Measurements from ENCODE around the gene MPHOSPH9. TPM values are rescaled to one million over a fixed set of nuclear protein-coding genes. Genes with fewer than 3 reads are reported as not detected.
A peak's percentile ranks its signal among the peaks of the same experiment; 100 is the strongest.

Gene MPHOSPH9, protein sequence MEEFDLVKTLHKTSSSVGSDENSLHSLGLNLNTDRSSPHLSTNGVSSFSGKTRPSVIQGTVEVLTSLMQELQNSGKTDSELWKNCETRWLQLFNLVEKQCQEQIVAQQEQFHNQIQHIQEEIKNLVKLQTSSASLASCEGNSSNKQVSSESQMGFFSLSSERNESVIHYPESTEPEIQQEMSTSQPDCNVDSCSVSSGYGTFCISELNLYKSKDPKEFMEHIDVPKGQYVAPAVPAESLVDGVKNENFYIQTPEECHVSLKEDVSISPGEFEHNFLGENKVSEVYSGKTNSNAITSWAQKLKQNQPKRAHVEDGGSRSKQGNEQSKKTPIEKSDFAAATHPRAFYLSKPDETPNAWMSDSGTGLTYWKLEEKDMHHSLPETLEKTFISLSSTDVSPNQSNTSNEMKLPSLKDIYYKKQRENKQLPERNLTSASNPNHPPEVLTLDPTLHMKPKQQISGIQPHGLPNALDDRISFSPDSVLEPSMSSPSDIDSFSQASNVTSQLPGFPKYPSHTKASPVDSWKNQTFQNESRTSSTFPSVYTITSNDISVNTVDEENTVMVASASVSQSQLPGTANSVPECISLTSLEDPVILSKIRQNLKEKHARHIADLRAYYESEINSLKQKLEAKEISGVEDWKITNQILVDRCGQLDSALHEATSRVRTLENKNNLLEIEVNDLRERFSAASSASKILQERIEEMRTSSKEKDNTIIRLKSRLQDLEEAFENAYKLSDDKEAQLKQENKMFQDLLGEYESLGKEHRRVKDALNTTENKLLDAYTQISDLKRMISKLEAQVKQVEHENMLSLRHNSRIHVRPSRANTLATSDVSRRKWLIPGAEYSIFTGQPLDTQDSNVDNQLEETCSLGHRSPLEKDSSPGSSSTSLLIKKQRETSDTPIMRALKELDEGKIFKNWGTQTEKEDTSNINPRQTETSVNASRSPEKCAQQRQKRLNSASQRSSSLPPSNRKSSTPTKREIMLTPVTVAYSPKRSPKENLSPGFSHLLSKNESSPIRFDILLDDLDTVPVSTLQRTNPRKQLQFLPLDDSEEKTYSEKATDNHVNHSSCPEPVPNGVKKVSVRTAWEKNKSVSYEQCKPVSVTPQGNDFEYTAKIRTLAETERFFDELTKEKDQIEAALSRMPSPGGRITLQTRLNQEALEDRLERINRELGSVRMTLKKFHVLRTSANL
- total RNA-seq: 13.0 TPM

DNA sequence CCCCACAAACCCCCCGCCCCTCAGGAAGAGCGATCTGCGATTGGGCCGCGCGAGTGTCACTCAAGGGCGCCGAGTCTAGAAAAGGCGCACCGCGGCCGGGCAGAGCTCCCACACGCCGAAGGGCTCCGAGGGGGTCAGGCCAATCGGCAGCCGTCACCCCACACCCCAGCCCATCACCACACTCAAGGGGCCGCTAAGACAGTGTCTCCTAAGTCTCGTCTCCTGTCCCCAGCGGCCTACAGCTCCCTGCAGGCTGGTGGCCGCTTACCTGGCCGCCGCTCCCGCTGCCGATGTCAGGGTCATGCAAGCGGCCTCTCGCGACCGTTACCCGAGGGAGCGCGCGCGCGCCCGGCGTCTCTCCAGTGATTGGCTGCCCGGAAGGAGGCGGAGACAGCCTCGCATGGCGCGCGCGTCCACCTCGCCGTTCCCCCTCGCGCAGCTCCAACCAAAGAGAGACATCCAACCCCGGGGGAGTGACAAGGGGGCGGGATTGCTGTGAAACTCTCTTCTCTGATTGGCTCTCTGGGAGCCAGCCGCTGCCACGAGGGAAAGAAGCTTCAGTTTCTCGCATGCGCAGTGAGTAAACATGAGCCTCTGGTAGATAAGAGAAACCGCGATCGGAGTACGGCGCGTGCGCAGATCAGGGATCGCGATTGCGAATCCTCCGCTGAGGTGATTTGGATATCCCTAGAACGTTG, at the start of gene MPHOSPH9, which contains the start of gene MTRFR:
MPHOSPH9 (minus strand) TSS at position 335 of the 698 bp plus-strand sequence. CDS start 2,777 bp downstream, outside the sequence.
MTRFR (plus strand) TSS at position 630 of the 698 bp plus-strand sequence. CDS start 20,239 bp downstream, outside the sequence.
- peak; percentile 100 for ATAC-seq

DNA sequence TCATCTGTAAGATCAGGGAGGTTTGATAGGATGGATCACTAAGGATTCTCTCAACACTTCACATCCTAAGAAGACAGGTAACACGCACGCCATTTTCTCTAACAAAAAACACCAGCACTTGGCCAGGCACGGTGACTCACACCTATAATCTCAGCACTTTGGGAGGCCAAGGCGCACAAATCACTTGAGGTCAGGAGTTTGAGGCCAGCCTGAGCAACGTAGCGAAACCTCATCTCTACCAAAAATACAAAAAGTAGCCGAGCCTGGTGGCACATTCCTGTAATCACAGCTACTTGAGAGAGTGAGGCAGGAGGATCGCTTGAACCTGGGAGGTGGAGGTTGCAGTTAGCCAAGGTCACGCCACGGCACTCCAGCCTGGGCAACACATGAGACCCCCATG, 49.2 kb upstream of the MPHOSPH9 start:
- no peak for ATAC-seq

DNA sequence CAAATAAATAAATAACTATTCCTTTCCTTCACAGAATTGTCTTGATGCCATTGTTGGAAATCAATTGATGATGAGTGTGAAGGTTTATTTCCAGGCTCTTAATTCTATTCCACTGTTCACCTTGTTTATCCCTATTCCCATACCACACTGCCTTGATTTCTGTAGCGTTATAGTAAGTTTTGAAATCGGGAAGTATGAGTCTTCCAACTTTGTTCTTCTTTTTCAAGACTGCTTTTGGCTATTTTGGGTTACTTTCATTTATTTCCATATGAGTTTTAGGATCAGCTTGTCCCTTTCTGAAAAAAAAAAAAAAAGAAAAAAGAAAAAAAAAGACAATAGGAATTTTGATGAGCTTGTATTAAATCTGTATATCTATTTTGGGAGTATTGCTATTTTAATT, 48.0 kb upstream of the MPHOSPH9 start:
- ATAC-seq: no peak

DNA sequence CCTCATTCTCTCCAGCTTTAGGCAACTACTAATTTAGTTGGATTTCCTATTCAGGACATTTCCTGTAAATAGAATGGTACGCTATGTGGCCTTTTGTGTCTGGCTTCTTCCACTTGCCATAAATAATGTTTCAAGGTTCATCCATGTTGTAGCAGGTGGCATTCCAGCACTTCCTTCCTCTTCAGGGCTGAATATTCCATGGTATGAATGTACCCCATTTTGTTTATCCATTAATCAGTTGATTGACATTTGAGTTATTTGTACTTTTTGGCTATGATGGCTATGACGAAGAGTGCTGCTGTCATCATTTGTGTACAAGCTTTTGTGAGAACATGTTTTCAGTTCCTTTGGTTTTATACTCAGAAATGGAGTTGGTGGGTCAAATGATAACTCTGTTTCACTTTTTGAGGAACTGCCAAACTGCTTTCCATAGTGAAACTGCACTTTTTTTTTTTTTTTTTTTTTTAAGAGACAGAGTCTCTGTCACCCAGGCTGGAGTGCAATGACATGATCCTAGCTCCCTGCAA, 45.2 kb upstream of the MPHOSPH9 start:
- ATAC-seq: no peak

DNA sequence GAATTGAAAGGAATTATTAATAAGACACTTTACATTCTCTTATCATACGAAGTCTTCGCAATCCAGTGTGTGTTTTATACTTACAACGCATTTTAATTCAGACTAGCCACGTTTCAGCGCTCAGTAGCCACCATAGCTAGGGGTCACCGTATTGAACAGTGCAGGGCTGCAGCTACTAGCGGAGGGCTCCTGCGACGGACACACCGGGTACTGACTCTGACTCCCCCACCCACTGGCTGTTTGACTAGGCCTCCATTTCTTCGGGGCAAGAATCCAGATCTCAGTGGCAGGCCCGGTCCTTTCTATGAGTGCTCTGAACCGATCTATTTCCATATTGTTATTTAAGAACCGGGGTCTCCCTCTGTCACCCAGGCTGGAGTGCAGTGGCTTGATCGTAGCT, 40.2 kb upstream of the MPHOSPH9 start:
- ATAC-seq: no peak

DNA sequence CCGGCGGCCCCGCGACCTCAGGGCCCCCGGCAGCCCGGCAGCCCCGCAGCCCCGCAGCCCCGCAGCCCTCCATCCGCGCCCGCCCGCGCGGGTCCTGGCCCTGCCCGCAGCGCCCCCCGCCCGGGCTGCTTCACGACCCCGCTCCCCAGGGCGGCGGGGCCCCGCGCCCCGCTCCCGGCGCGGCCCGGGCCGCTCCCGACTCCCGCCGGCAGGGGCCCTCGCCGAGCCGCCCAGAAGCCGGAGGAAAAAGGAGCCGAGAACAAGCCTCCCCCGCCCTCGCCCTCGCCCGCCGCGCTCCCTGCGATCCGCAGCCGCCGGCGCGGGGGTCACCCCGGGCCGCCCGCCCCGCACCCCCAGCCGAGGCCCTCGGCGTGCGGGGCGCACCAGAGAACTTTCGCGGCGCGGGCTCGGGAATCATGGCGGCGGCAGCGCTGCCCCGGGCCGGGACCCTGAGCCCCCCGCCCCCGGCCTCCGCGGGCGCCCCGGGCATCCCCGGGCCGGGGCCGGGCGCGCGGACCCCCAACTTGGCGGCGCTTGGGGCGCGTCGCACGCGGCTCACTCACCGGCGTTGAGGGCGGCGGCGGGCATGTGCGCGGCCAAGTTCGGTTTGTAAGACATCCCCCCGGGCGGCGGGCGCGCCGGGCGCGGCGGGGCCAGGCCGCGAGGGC, 38.2 kb upstream of the MPHOSPH9 start:
- ATAC-seq: peak; percentile 56

DNA sequence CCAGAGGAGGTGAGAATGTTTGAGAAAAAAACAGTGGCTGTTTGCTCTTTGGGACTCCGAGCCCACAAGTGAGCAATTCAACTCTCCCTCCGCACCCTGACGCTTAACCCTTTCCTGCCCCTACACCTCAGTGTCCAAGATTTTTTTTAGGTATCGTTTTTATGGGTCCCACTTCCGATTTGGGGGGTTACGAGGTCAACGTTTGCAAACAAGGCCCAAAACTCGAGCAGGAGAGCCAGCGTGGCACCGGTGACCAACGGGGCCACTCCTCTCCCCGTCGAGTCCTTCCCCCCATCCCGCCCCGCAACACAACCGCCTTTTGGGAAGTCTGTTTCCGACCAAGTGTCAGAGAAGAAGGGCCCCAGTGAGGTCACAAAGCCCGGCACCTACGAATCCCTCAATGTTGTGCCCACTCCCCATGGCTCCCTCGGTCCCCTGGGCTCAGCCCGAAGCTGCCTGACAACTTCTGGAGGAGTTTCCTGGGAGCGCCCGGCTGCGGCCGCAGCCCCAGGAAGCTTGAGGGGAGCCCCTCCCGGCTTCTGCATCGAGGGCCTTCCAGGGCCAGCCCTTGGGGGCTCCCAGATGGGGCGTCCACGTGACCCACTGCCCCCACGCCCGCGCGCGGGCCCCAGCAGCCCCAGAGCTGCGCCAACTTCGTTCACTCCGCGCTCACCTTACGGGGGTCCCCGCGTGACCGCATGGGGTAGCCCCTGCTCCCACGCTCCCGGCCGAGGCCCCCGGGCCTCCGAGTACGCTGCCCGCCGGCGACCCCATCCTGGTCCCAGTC, 37.5 kb upstream of the MPHOSPH9 start:
- ATAC-seq: peak; percentile 2

DNA sequence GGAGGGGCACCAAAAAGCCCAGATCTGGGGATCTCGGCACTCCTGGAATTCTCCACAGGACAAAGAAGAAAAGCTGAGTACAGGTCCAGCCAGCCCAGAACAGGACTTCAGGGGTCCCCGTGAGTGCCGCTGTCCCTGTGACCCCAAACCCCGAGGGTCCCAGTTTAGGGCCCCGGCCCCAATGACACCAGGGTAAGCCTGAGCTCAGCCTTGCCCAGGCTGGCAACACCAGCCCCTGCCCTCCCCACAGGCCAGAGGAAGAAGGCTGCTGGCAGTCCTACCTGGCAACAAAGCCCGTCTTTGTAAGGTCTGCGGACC, 36.9 kb upstream of the MPHOSPH9 start:
- no peak for ATAC-seq

DNA sequence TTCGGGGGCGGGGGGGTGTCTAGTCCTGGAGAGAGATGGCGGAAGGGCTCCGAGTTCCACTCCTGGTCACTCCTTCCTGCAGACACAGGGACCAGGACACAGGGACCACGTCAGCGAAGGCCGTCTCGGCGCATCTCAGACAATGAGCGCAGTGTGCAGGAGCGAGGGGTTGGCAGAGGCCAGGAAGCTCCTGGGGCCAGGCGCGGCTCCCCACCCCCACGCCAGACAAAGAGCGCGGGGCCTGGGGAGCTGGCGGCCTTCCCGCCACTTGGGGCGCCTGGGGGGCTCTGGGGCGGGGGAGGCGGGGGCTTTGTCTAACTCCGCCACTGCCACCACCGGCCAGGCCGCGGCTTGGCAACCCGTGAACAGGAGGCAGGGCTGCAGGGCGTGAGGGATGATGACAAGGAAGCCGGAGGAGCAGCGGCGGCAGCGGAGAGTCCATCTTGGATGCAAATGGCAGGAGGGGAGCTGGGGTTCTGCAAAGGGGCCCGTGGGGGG, 36.5 kb upstream of the MPHOSPH9 start:
- peak; percentile 42 for ATAC-seq

DNA sequence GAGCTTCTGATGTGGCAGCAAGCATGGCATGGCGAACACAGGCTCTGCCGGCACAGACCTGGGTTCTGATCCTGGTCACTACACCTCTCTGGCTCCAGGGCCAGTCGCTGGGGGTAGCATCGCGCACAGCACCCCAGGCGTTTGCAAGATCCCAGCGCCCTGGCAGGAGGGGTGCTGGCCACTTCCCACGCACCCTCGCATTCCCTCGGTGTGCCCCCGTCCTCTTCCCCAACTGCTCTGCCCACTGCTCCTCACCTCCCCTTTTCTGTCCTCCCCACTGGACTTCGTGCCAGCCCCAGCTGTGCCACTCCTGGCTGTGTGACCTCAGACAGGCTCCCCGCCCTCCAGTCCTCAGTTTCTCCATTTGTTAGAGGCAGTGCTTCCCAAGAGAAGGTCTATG, 35.9 kb upstream of the MPHOSPH9 start:
- ATAC-seq: no peak

DNA sequence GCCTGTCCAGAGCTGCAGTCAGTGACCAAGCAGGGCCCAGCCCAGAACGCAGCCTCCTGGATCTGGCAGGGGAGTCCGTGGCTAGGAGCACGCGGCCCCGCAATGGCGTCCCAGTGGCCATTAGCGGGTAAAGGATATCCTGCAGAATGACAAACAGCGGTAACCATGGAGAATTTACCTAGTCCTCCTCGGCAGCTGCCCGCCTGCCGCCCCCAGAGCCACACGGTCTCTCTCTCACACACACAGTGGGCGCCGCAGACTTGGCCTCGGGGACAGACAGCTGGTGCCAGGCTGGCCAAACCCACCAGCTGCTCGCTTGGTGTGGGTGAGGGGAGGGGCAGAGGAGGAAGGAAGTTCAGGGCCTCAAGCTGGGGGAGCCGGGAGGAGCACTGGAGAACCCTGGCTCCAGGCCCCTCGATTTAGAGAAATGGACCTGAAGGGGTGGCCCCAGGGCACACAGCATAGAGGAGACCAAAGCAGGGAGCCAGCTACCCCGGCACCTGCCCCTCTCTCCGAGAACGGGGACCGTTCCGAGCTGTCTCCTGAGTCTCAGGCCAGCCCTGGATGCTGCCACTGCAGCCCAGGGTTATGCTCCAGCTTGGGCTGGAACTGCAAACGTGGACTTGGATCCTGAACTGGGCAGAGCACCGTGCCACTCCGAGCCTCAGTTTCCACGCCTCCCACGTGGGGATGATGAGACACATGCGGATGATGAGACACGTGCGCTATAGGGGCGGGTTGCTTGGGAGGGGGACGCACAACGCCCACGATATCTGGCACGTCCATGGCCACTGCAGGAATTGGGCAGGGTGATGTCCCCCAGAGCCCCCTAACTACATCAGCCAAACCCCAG, 35.3 kb upstream of the MPHOSPH9 start:
- no peak for ATAC-seq

DNA sequence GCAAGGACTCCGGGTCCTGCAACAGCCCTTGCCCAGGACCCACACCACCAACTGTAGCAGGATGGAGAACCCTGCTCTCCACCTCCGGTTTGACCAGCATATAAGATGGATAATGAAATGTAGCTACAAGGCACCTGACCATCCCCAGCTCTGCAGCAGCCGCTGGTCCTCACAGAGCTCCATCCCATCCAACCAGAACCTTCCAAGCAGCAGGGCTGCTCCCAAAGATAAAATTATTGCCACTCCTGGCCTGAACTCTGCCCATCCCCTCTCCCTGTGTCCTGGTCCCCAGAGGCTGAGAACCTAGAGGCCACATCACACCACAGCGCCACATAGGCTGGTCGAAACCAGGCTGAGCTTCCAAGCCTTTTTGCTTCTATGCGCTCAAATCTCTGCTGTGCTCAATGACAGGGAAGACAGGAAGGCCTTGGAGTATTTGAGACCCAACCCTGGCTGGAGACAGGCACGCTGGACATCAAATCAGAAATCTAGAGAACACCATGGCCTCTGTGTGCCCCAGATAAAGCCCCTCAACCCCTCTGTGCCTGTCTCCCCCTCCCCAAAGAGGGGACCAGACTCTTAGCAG, 34.5 kb upstream of the MPHOSPH9 start:
- ATAC-seq: no peak

DNA sequence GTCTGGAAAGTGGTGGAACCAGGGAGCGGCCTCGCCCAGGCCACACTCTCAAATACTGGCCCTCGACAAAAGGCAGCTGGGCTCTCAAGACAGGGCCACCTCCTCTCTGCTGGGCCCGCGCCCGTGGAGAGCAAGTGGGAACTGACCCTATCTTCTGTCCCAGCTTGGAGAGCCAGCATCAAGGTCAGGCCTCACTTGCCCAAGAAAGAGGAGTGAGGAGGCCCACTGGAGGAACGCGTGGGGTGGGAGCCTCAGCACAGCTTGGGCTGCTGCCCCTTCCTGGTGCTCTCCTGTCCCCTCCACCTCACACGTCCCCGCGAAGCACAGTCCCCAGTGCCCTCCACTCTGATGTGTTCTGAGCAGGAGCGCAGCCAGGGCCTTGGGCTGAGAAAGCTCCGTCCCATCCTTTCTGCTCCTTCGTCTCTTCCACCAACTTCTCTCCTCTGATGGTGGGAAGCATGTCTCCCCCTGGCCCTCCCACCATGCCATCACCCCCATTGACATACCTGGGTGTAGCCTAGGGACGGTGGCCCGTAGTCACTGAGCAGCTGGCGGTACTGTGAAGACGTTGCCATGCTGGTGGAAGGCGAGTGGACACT, 33.8 kb upstream of the MPHOSPH9 start:
- no peak for ATAC-seq

DNA sequence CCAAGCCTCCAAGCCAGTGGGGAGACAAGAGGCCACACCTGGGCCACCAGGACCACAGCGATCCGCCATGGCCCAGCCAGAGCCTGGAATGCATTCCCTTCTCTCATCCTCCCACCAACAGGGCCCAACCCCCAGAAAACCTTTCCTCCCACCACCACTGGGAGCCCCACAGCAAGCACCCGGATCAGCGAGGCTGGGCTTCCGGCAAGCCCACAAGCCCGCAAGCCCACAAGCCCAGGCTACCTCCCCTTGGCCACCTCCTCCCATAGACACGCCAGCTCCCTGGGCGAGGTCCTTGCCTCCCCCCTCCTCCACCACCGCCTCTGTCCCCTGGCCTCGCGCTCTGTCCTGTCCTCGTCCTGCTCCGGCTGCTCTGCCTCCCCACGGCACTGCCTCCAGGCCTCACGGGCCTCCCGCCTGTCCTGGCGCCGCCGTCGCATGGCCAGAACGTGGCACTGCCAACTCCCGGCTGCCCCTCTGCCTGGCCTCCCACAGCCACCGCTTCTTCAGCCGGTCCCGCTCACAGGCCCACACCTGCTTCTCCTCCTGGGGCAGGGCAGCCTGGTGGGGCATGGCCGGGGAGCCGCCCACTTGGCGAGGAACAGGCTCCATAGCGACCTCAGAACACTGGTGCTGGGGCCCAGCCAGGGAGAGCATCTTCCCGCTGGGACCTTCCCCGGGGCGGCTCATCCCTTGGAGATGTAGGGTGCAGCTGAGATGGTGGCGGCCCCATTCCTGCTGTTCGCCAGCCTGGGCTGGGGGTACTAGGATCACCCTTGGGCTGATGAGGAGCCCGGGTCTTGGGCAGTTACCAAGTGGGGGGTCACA, 33.1 kb upstream of the MPHOSPH9 start:
- ATAC-seq: peak; percentile 19

DNA sequence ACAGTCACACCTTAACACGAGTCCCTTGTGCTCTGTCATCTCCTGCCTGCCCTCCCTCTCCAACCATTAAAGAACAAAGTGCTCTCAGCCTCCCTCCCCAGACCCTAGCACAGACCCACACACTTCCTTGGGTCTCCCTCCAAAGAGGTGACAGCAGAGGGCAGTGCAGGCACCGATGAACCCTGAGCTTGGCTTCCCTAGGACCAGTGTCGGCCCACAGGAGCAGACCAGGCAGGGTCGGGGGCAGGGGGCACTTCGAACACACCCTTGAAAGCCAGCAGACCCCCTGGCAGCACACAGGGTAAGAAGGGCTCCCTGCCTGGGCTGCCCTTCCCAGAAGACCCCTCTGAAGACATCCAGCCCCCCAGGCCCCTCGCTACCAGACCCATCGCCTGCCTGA, 31.7 kb upstream of the MPHOSPH9 start:
- no peak for ATAC-seq

DNA sequence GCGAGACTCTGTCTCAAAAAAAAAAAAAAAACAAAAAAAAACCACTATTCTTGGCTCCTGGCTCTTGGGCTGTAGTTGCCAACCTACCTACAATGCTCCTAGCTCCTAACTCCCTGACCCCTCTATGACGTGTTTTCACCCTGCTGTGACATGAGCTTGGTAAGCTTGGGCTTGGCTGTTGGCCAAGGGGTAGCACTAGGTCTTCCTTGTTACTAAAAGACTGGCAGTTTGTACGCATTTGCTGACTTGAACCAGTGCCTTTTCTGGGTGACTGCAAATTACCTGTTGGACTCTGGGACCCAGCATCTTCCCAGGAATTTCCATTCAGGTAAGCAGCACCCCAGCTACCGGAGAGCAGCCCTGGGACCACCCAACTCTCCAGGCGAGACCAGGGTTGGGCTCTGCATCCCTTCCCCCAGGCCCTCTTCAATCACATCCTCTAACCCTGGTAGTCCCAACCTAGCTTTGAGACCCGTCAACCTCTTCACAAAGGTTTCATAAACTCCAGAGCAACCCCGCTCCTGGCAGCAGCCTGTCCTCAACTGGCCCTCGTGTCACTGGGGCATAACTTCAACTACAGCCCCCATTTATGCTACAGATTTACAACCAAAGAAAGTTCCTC, 30.4 kb upstream of the MPHOSPH9 start:
- no peak for ATAC-seq

DNA sequence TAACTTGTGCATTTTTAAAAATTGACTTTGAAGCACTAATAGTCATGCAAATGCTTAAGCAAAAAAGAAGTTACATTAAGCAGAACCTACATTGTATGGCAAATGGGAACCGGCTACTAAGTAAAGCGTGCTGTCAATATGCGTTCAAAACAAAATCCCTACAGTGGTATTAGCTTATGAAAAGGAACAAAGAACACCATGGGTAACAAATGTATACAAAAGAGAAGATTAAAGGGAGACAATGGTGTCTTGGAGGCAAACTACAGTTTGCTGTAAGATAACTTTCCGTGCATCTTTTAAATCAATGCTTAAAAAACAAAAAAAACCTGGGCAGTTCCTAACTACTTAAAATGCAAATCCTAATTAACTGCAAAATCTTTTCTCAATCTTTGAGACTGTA, 28.3 kb upstream of the MPHOSPH9 start:
- ATAC-seq: no peak
